K562 (cell line): ENCODE measurements around the gene IPO11.

Source experiments
- BMI1 ChIP-seq: fragments of 150-350 bp; IDR thresholded peaks from 2 replicates; pipeline ENCODE4 v1.6.1; 2014; ENCODE audit warnings: low read length
- CBX5 ChIP-seq: IDR thresholded peaks from 2 replicates; pipeline ENCODE4 v1.6.1; 2014; ENCODE audit warnings: low read depth, borderline replicate concordance
- CREM ChIP-seq: IDR thresholded peaks from 2 replicates; pipeline ENCODE4 v1.6.1; 2014; ENCODE audit warnings: antibody characterized with exemption, low read depth
- KLF1 ChIP-seq: fragments of 450-650 bp; IDR thresholded peaks from 2 replicates; pipeline ENCODE4 v1.6.1; 2016; ENCODE audit warnings: missing genetic modification characterization, missing compliant biosample characterization
- LARP7 ChIP-seq: fragments of 450-650 bp; IDR thresholded peaks from 2 replicates; pipeline ENCODE4 v1.6.1; 2016
- MAZ ChIP-seq, 2 experiments: fragments of 450-650 bp in 1 of 2; sonication (generic) in 1 of 2; formaldehyde crosslinking; IDR thresholded peaks in 1 of 2; conservative IDR thresholded peaks in 1 of 2; 2 replicates each; pipeline versions ENCODE4 v1.4.0 to v1.5.0; 2020; ENCODE audit warnings: mild to moderate bottlenecking in 1 of 2, missing genetic modification reagents in 1 of 2
- MED1 ChIP-seq: sonication (generic); formaldehyde crosslinking; IDR thresholded peaks from 2 replicates; pipeline ENCODE4 v1.8.1; 2023; ENCODE audit warnings: missing genetic modification reagents, borderline replicate concordance
- MEF2D ChIP-seq: conservative IDR thresholded peaks from 2 replicates; pipeline ENCODE4 v1.6.1; 2016; ENCODE audit warnings: low read depth, missing genetic modification characterization, missing compliant biosample characterization
- NCOA2 ChIP-seq, 2 experiments: fragments of 450-650 bp; IDR thresholded peaks; 2 replicates each; pipeline ENCODE4 v1.6.1; 2018; ENCODE audit warnings: mild to moderate bottlenecking in 2 of 2, moderate library complexity in 1 of 2; ENCODE audit not compliant: partially characterized antibody in 2 of 2
- SPI1 ChIP-seq: IDR thresholded peaks from 2 replicates; pipeline ENCODE4 v1.6.1; 2011; ENCODE audit warnings: low read depth, low read length, control low read depth, borderline replicate concordance
- ZC3H4 ChIP-seq: sonication (generic); formaldehyde crosslinking; IDR thresholded peaks from 2 replicates; pipeline ENCODE4 v1.9.0; 2021; ENCODE audit warnings: missing genetic modification reagents, borderline replicate concordance
- ZNF12 ChIP-seq: sonication (generic); formaldehyde crosslinking; IDR thresholded peaks from 2 replicates; pipeline ENCODE4 v1.4.0; 2020; ENCODE audit warnings: mild to moderate bottlenecking, missing genetic modification reagents
- ZNF140 ChIP-seq: fragments of 250-450 bp; sonication (Bioruptor Pico); IDR thresholded peaks from 2 replicates; pipeline ENCODE4 v1.8.0; 2021; ENCODE audit warnings: moderate library complexity, mild to moderate bottlenecking, inconsistent platforms
- TF ChIP-seq, protein P1 (sequence below), 3 experiments: IDR thresholded peaks in 2 of 3; conservative IDR thresholded peaks in 1 of 3; 2 replicates each; pipeline ENCODE4 v1.5.1; 2011 to 2012; ENCODE audit warnings: low read length in 3 of 3, mild to moderate bottlenecking in 3 of 3, control low read depth in 2 of 3, improper control_type of control experiment in 1 of 3, inconsistent platforms in 1 of 3, low read depth in 1 of 3, mixed read lengths in 1 of 3, moderate library complexity in 1 of 3; ENCODE audit not compliant: insufficient read depth in 2 of 3

DNA sequence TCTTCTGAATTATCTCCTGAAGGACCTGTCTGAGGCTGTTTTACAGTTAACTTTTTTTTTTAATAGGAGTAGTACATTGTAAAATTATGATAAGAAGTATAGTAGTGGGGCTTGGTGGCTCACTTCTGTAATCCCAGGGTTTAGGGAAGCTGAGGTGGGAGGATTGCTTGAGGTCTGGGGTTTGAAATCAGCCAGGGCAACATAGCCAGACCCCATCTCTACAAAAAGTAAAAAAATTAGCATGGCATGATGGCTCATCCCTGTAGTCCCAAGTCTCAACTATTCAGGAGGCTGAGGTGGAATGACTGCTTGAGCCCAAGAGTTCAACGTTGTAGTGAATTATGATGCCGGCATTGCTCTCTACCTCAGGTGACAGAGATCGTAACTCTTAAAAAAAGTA is 7.0 kb downstream of the IPO11 start:
- TF ChIP-seq CBX5 (no peak), MAZ (CRISPR knock-in tag; conservative IDR thresholded peaks at IDR 0.05 in 1 of 2, IDR thresholded peaks at IDR 0.05 in 1 of 2) (no peak), ZC3H4 (CRISPR knock-in tag) (no peak), SPI1 (no peak), MED1 (CRISPR knock-in tag) (no peak), NCOA2 (IDR thresholded peaks at IDR 0.05; ENCODE audit: partially characterized antibody in 2 of 2) (no peak), KLF1 (tag) (no peak), CREM (no peak), BMI1 (no peak), LARP7 (no peak), ZNF140 (CRISPR knock-in tag) (no peak), ZNF12 (CRISPR knock-in tag) (no peak), MEF2D (no peak)
- TF ChIP-seq, protein P1, sequence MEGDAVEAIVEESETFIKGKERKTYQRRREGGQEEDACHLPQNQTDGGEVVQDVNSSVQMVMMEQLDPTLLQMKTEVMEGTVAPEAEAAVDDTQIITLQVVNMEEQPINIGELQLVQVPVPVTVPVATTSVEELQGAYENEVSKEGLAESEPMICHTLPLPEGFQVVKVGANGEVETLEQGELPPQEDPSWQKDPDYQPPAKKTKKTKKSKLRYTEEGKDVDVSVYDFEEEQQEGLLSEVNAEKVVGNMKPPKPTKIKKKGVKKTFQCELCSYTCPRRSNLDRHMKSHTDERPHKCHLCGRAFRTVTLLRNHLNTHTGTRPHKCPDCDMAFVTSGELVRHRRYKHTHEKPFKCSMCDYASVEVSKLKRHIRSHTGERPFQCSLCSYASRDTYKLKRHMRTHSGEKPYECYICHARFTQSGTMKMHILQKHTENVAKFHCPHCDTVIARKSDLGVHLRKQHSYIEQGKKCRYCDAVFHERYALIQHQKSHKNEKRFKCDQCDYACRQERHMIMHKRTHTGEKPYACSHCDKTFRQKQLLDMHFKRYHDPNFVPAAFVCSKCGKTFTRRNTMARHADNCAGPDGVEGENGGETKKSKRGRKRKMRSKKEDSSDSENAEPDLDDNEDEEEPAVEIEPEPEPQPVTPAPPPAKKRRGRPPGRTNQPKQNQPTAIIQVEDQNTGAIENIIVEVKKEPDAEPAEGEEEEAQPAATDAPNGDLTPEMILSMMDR (IDR thresholded peaks at IDR 0.05 in 2 of 3, conservative IDR thresholded peaks at IDR 0.05 in 1 of 3; ENCODE audit: insufficient read depth in 2 of 3, low read depth in 1 of 3, low read length in 3 of 3): no peak
